Skeletal muscle tissue (tissue), 5 donors: ENCODE results near the gene ELP1. TPM values are rescaled to one million over a fixed set of nuclear protein-coding genes. Genes with fewer than 3 reads are reported as not detected.

Experiments
- H3K27ac ChIP-seq: one replicate; pipeline ENCODE4 v1.7.0; 2013; ENCODE audit warnings: mild to moderate bottlenecking, low read depth, low read length, inconsistent platforms
- H3K27me3 ChIP-seq, 3 donors: one replicate each; pipeline ENCODE4 v1.7.0; 2013; ENCODE audit warnings: low read length in 3 of 3; ENCODE audit not compliant: control insufficient read depth in 3 of 3, insufficient read depth in 3 of 3
- H3K36me3 ChIP-seq, 3 donors: one replicate each; pipeline ENCODE4 v1.7.0; 2013; ENCODE audit warnings: low read length in 3 of 3; ENCODE audit not compliant: control insufficient read depth in 3 of 3, insufficient read depth in 3 of 3
- H3K4me1 ChIP-seq, 3 donors: one replicate each; pipeline ENCODE4 v1.7.0; 2013; ENCODE audit warnings: low read length in 3 of 3, mild to moderate bottlenecking in 3 of 3; ENCODE audit not compliant: control insufficient read depth in 3 of 3, insufficient read depth in 3 of 3
- H3K4me3 ChIP-seq, 3 donors: one replicate each; pipeline ENCODE4 v1.7.0; 2013; ENCODE audit warnings: low read length in 3 of 3
- H3K9ac ChIP-seq, 3 donors: one replicate each; pipeline ENCODE4 v1.7.0; 2013; ENCODE audit warnings: low read length in 3 of 3, mild to moderate bottlenecking in 3 of 3, moderate library complexity in 2 of 3, low read depth in 1 of 3
- H3K9me3 ChIP-seq, 3 donors: one replicate each; pipeline ENCODE4 v1.7.0; 2013; ENCODE audit warnings: low read length in 3 of 3; ENCODE audit not compliant: control insufficient read depth in 3 of 3
- small RNA-seq: library from RNA; depleted of rRNA; stranded (forward); fragments of <200 nt; gene quantifications from one replicate; pipeline ENCODE3, GENCODE V24; 2014
- total RNA-seq: library from RNA; depleted of rRNA; stranded (reverse); fragments of >200 nt; gene quantifications from one replicate; pipeline ENCODE4 v1.2.3, GENCODE V29; 2014
- donor health status: Osteomylitis.

ELP1 gene
- total RNA-seq, 1 donor from 2014 or later, result 24.5 TPM

DNA sequence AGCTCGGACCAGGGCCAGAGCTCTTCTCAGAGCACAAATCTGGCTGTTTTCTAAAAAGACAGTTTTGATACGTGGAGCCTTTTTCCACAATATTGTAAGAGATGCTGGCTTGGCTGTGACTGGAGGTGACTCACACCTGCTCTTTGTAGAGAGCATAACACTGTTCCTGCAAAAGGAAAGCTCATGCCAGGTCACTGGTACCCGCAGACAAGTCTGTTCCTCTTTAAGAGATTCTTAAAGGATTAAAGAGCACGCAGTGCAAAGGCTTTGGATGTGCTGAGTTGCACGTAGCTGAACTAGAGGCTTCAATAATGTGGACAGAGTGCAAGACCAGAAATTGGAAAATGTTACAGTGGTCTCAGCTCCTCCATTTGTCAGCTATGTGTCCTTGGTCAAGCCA is 97.1 kb downstream of the ELP1 start:
- no peak overlapping the region for H3K4me3 ChIP-seq
- no peaks in the 10 kb centered on the region for H3K36me3 ChIP-seq
- H3K9me3 ChIP-seq, result peaks cover 0 to 2% (median 0%) of the 10 kb centered on the region in 3 donors
- no peak overlapping the region for H3K9ac ChIP-seq
- H3K4me1 ChIP-seq, result no peaks in the 10 kb centered on the region
- H3K27me3 ChIP-seq, result no peaks in the 10 kb centered on the region
- H3K27ac ChIP-seq, result no peak overlapping the region

- Histone ChIP-seq H3K4me3 (no peak overlapping the region), H3K27me3 (no peaks in the 10 kb centered on the region), H3K9me3 (peaks cover 0 to 2% (median 0%) of the 10 kb centered on the region in 3 donors), H3K9ac (no peak overlapping the region), H3K27ac (no peak overlapping the region), H3K4me1 (no peaks in the 10 kb centered on the region), H3K36me3 (no peaks in the 10 kb centered on the region)
Observed at GRCh38 chr9:108836319-108836718, 97.6 kb downstream of the ELP1 start.

DNA sequence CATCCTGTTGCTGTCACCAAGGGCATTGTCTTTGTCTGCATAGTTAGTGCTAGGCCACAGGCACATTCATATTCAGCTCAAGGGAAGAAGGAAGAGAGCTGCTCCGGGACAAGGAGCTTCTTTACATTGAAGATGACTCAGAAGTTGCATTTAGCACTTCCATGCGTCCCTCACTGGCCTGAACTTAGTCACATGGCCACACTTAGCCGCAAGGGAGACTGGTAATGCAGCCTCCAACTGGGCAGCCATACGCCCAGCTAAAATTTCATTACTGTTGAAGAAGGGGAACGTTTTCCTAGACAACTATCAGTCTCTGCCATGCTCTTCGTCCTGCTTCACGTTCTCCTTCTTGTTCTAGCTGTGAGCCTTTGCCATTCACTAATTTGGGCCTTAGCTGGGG is 98.1 kb downstream of the ELP1 start:
- Histone ChIP-seq H3K27ac (no peak overlapping the region), H3K4me3 (no peak overlapping the region), H3K9me3 (peaks cover 0 to 2% (median 0%) of the 10 kb centered on the region in 3 donors), H3K4me1 (no peaks in the 10 kb centered on the region), H3K27me3 (peaks cover 0 to 4% (median 0%) of the 10 kb centered on the region in 3 donors), H3K36me3 (no peaks in the 10 kb centered on the region), H3K9ac (no peak overlapping the region)

DNA sequence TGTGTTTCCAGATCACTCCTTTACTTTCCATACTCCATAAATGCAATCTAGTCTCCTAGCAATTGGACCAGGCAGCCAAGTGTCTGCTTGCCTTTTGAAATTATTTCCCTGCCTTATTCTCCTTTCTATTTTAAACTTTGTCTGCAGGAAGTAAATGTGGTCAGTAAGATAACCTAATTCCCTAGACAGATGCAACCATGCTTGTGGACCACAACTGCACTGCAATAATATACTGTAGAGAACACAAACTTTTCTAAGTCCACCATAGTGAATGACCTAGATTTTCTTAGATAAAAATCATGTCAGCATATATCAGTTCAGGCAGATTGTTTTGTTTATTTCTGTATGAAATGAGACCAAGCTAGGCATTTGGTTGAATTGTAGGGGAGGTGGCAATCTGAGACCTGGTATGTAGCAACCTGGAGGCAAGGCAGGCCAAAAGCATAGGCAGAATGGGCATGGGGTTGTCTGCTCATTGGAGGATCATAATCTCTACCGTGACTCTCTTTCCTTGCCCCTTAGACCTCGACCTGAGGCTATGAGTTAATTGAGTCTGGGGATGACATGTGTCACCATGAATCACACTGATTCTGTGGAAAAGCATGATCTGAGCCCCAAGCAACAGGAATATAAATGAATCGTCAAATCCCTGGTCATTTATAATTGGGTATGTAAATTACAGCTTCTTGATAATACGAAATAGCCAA is 98.8 kb downstream of the ELP1 start:
- Histone ChIP-seq H3K4me3 (no peak overlapping the region), H3K36me3 (no peaks in the 10 kb centered on the region), H3K9me3 (peaks cover 0 to 2% (median 0%) of the 10 kb centered on the region in 3 donors), H3K9ac (no peak overlapping the region), H3K27ac (no peak overlapping the region), H3K4me1 (no peaks in the 10 kb centered on the region), H3K27me3 (peaks cover 0 to 4% (median 0%) of the 10 kb centered on the region in 3 donors)

GRCh38 chr9:108832179-108832500 is 101.8 kb downstream of the ELP1 start:
- H3K27me3 ChIP-seq, result peaks cover 0 to 4% (median 0%) of the 10 kb centered on the region in 3 donors
- H3K36me3 ChIP-seq, result no peaks in the 10 kb centered on the region
- H3K27ac ChIP-seq, result no peak overlapping the region
- no peaks in the 10 kb centered on the region for H3K4me1 ChIP-seq
- no peak overlapping the region for H3K9ac ChIP-seq
- no peak overlapping the region for H3K4me3 ChIP-seq
- H3K9me3 ChIP-seq, result no peaks in the 10 kb centered on the region

GRCh38 chr9:108831496-108832178 is 102.3 kb downstream of the ELP1 start:
- no peak overlapping the region for H3K27ac ChIP-seq
- H3K4me1 ChIP-seq, result no peaks in the 10 kb centered on the region
- H3K36me3 ChIP-seq, result no peaks in the 10 kb centered on the region
- H3K27me3 ChIP-seq, result peaks cover 0 to 4% (median 0%) of the 10 kb centered on the region in 3 donors
- no peak overlapping the region for H3K4me3 ChIP-seq
- no peak overlapping the region for H3K9ac ChIP-seq
- no peaks in the 10 kb centered on the region for H3K9me3 ChIP-seq

GRCh38 chr9:108830272-108830671 is 103.7 kb downstream of the ELP1 start:
- Histone ChIP-seq H3K36me3 (no peaks in the 10 kb centered on the region), H3K9ac (no peak overlapping the region), H3K4me3 (no peak overlapping the region), H3K27me3 (peaks cover 0 to 4% (median 0%) of the 10 kb centered on the region in 3 donors), H3K27ac (no peak overlapping the region), H3K9me3 (no peaks in the 10 kb centered on the region), H3K4me1 (no peaks in the 10 kb centered on the region)

- Histone ChIP-seq H3K36me3 (no peaks in the 10 kb centered on the region), H3K27me3 (no peaks in the 10 kb centered on the region), H3K4me3 (no peak overlapping the region), H3K27ac (no peak overlapping the region), H3K9me3 (no peaks in the 10 kb centered on the region), H3K4me1 (no peaks in the 10 kb centered on the region), H3K9ac (no peak overlapping the region)
Observed at GRCh38 chr9:108823829-108824228, 110.1 kb downstream of the ELP1 start.

Small RNAs within 50 kb of the gene (small RNA-seq; reads per million reads assigned to genes)
- gene AL359692.1, result not detected

Other genes with a start within 250 kb of the ELP1 start
- gene ACTL7B, start 78.1 kb downstream of the ELP1 start, total RNA-seq, result not detected
- gene ACTL7A, start 71.9 kb downstream of the ELP1 start, total RNA-seq, result not detected
- gene ABITRAM, start 276 bp upstream of the ELP1 start, total RNA-seq, result 3.1 TPM
- gene CTNNAL1, start 79.4 kb upstream of the ELP1 start, total RNA-seq, result 24.5 TPM
- 62.6 TPM for gene TMEM245, start 185.8 kb upstream of the ELP1 start, total RNA-seq
- 1.0 TPM for gene FRRS1L, start 233.1 kb upstream of the ELP1 start, total RNA-seq